GM23248 (cell line): ENCODE results near the gene ZFP62.

Source experiments
- EZH2 ChIP-seq: fragments of 200-600 bp; sonication (generic); IDR thresholded peaks from 2 replicates; pipeline ENCODE4 v1.6.1; 2018; ENCODE audit warnings: antibody characterized with exemption, mild to moderate bottlenecking; ENCODE audit not compliant: insufficient read depth, poor library complexity, severe bottlenecking
- EZH2phosphoT487 ChIP-seq: fragments of 200-600 bp; sonication (generic); IDR thresholded peaks from 2 replicates; pipeline ENCODE4 v1.6.1; 2018; ENCODE audit warnings: antibody characterized with exemption, moderate library complexity, mild to moderate bottlenecking, low read depth; ENCODE audit not compliant: insufficient read depth

DNA sequence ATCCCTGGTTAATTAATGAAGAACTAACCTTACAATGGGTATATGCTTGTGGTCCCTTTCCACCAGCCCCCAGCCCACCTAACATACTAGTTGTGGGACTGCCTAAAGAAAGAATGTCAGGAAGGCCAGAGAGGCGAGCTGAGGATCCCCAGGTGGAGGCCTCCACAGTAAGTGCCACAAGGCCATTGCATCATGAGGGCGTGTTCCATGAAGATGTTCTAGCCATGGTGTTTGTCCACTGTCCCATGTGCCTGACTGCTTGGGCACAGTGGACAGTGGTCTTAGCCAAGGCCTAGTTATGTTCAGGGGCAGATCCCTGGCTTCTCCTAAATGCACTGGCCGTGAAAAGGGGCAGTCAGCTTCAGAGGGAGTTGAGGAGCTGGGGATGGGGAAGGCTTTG is 21.1 kb downstream of the ZFP62 start:
- TF ChIP-seq EZH2phosphoT487 (no peak), EZH2 (no peak)
